Caco-2 (cell line): Measurements from ENCODE around the gene RLN3. TPM values are rescaled to one million over a fixed set of nuclear protein-coding genes. Genes with fewer than 3 reads are reported as not detected.

ENCODE experiments used
- BruUV-seq: library from RNA; stranded (reverse); fragments of 400-500 nt; replicated peaks from 2 replicates; lab custom pipeline; 2021; lab: Mats Ljungman, UMichigan
- CTCF ChIA-PET: fragments of 300-600 bp; sonication (Branson Sonifier 250); formaldehyde crosslinking; loops from one replicate; lab custom pipeline; 2022; ENCODE audit warnings: antibody characterized with exemption; lab: Charles Lee
- POLR2A ChIA-PET: fragments of 300-600 bp; sonication (Branson Sonifier 250); formaldehyde crosslinking; loops from one replicate; lab custom pipeline; 2022; ENCODE audit warnings: antibody characterized with exemption; lab: Charles Lee
- DNase-seq, 2 experiments: peaks; one replicate each; pipeline versions ENCODE4 v3.0.0 to v3.0.0-alpha.2; 2020 to 2022
- H3K27me3 ChIP-seq: replicated peaks from 2 replicates; pipeline ENCODE4 v1.6.0; 2011; ENCODE audit warnings: low read length; ENCODE audit not compliant: control insufficient read depth, insufficient read depth
- H3K36me3 ChIP-seq: 2 replicates; pipeline ENCODE4 v1.5.1; 2011; ENCODE audit warnings: low read length; ENCODE audit not compliant: control insufficient read depth, insufficient read depth
- H3K4me1 ChIP-seq: fragments of 250-450 bp; sonication (Bioruptor Pico); 2 replicates; pipeline ENCODE4 v1.5.1; 2020; ENCODE audit warnings: mild to moderate bottlenecking
- H3K4me3 ChIP-seq: 2 replicates; pipeline ENCODE4 v1.5.1; 2011; ENCODE audit warnings: low read depth, mild to moderate bottlenecking, control low read depth, low read length
- H3K9me3 ChIP-seq: fragments of 250-450 bp; sonication (Bioruptor Pico); 2 replicates; pipeline ENCODE4 v1.5.1; 2020; ENCODE audit warnings: mild to moderate bottlenecking, moderate library complexity
- H3K27ac Mint-ChIP-seq: one replicate; pipeline ENCODE4 v1.8.0; 2022; ENCODE audit warnings: mixed read lengths; ENCODE audit not compliant: unreplicated experiment
- H3K27me3 Mint-ChIP-seq: one replicate; pipeline ENCODE4 v1.8.0; 2022; ENCODE audit warnings: mixed read lengths; ENCODE audit not compliant: insufficient read depth, unreplicated experiment
- H3K36me3 Mint-ChIP-seq: one replicate; pipeline ENCODE4 v1.8.0; 2022; ENCODE audit warnings: mild to moderate bottlenecking, mixed read lengths; ENCODE audit not compliant: insufficient read depth, unreplicated experiment
- H3K4me1 Mint-ChIP-seq: one replicate; pipeline ENCODE4 v1.8.0; 2022; ENCODE audit warnings: low read depth, mixed read lengths; ENCODE audit not compliant: unreplicated experiment
- H3K4me3 Mint-ChIP-seq: one replicate; pipeline ENCODE4 v1.8.0; 2022; ENCODE audit warnings: mild to moderate bottlenecking, moderate library complexity, mixed read lengths; ENCODE audit not compliant: unreplicated experiment
- H3K9me3 Mint-ChIP-seq: one replicate; pipeline ENCODE4 v1.8.0; 2022; ENCODE audit warnings: mixed read lengths; ENCODE audit not compliant: unreplicated experiment
- intact Hi-C: fragments of 100-400 bp; cut with micrococcal nuclease; formaldehyde crosslinking; loops from one replicate; pipeline ENCODE4 v1.10.0; 2022; ENCODE audit not compliant: unreplicated experiment
- total RNA-seq: library from RNA; stranded (reverse); gene quantifications from 2 replicates; pipeline ENCODE4 v1.2.3, GENCODE V29; 2022
- TF ChIP-seq, protein P1 (sequence below), 2 experiments: fragments of 200-600 bp in 1 of 2; IDR thresholded peaks; 1 replicate in 1 of 2; 2 replicates in 1 of 2; pipeline versions ENCODE4 v1.5.1 to v1.8.0; 2011 to 2022; ENCODE audit warnings: antibody characterized with exemption in 1 of 2, control low read depth in 1 of 2, inconsistent platforms in 1 of 2, low read depth in 1 of 2, low read length in 1 of 2, mild to moderate bottlenecking in 1 of 2, moderate library complexity in 1 of 2; ENCODE audit not compliant: insufficient read depth in 1 of 2, severe bottlenecking in 1 of 2, unreplicated experiment in 1 of 2

RLN3 gene
- total RNA-seq, 1 experiment from 2014 or later, result not detected

DNA sequence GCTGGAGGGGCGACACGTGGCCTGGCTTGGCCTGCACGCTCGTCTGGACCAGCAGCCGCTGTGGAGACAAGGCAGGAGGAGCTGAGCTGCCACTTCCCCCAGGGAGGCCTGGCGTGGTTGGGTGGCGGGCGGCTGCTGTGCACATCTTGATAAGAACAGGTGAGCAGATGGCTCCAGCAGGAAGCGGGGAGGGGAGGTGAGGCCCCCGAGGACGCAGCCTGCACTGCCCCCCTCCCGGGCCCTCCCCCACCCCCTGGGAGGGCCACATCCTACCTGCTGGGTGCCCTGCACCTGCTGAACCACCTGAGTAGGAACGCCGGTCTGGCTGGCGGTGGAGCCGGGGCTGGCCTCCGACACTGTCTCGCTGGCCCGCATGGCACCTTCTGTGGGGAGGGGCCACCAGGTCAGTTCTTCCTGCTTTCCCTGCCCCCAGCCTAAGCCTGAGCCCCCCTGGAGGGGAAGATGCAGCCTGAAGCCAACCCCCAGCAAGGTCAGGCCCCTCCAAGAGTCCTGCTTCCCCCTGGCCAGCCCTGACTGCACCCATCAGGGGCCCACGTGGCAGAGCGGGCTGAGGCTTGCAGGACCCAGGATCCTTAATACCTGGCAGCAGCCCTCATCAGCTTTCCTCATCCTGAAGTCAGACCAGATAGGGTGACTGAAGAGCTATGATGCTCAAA is 44.6 kb upstream of the RLN3 start:
- no peak for DNase-seq
- Histone ChIP-seq H3K36me3 (no peaks in the 10 kb centered on the region; the same call in 1 of the 2 replicates), H3K9me3 (no peaks in the 10 kb centered on the region), H3K4me3 (no peak overlapping the region), H3K4me1 (peaks cover 6% of the 10 kb centered on the region; the same call in 1 of the 2 replicates), H3K27me3 (no peaks in the 10 kb centered on the region)
- Mint-ChIP-seq H3K27ac (no peak overlapping the region), H3K4me1 (no peaks in the 10 kb centered on the region), H3K36me3 (peaks cover 9% of the 10 kb centered on the region), H3K4me3 (no peak overlapping the region), H3K9me3 (no peaks in the 10 kb centered on the region), H3K27me3 (no peaks in the 10 kb centered on the region)
- ChIA-PET CTCF (no interaction called here), POLR2A (no interaction called here)
- TF ChIP-seq, protein P1, sequence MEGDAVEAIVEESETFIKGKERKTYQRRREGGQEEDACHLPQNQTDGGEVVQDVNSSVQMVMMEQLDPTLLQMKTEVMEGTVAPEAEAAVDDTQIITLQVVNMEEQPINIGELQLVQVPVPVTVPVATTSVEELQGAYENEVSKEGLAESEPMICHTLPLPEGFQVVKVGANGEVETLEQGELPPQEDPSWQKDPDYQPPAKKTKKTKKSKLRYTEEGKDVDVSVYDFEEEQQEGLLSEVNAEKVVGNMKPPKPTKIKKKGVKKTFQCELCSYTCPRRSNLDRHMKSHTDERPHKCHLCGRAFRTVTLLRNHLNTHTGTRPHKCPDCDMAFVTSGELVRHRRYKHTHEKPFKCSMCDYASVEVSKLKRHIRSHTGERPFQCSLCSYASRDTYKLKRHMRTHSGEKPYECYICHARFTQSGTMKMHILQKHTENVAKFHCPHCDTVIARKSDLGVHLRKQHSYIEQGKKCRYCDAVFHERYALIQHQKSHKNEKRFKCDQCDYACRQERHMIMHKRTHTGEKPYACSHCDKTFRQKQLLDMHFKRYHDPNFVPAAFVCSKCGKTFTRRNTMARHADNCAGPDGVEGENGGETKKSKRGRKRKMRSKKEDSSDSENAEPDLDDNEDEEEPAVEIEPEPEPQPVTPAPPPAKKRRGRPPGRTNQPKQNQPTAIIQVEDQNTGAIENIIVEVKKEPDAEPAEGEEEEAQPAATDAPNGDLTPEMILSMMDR (IDR thresholded peaks at IDR 0.05; ENCODE audit: insufficient read depth in 1 of 2, low read depth in 1 of 2, low read length in 1 of 2, severe bottlenecking in 1 of 2, unreplicated experiment in 1 of 2), result no peak
- no TSS peak for BruUV-seq
- intact Hi-C loops, result no loop called here

DNA sequence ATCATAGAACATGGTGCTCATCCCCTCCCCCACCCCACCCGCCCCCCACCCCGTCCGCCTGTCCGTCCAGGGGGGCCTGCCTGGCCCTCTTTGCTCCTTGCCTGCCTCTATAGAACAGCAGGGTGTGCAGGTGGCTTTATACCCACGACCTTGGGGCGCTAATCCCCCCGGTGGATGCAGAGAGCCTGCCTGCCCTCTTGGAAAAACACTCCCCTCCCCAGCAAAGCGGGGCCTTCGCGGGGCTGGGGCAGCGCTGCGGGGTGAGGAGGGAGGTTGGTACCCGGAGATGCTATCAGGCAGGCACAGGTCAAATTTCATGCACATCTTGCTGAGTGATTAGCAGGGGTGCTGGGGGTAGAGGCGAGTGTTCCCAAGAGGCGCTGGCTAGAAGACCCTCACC is 43.8 kb upstream of the RLN3 start:
- H3K9me3 ChIP-seq, result no peaks in the 10 kb centered on the region
- no peak overlapping the region for H3K4me3 Mint-ChIP-seq
- no peak overlapping the region for H3K4me3 ChIP-seq
- no peaks in the 10 kb centered on the region for H3K27me3 ChIP-seq
- POLR2A ChIA-PET, result no interaction called here
- no peak for DNase-seq
- H3K36me3 Mint-ChIP-seq, result peaks cover 15% of the 10 kb centered on the region
- no peaks in the 10 kb centered on the region for H3K27me3 Mint-ChIP-seq
- TF ChIP-seq, protein P1 (IDR thresholded peaks at IDR 0.05; ENCODE audit: insufficient read depth in 1 of 2, low read depth in 1 of 2, low read length in 1 of 2, severe bottlenecking in 1 of 2, unreplicated experiment in 1 of 2), result no peak
- peaks cover 4% of the 10 kb centered on the region for H3K4me1 Mint-ChIP-seq
- H3K36me3 ChIP-seq, result no peaks in the 10 kb centered on the region; the same call in 1 of the 2 replicates
- intact Hi-C loops, result no loop called here
- BruUV-seq, result no TSS peak
- peaks cover 6% of the 10 kb centered on the region; the same call in 1 of the 2 replicates for H3K4me1 ChIP-seq
- CTCF ChIA-PET, result no interaction called here
- H3K27ac Mint-ChIP-seq, result no peak overlapping the region
- H3K9me3 Mint-ChIP-seq, result no peaks in the 10 kb centered on the region

DNA sequence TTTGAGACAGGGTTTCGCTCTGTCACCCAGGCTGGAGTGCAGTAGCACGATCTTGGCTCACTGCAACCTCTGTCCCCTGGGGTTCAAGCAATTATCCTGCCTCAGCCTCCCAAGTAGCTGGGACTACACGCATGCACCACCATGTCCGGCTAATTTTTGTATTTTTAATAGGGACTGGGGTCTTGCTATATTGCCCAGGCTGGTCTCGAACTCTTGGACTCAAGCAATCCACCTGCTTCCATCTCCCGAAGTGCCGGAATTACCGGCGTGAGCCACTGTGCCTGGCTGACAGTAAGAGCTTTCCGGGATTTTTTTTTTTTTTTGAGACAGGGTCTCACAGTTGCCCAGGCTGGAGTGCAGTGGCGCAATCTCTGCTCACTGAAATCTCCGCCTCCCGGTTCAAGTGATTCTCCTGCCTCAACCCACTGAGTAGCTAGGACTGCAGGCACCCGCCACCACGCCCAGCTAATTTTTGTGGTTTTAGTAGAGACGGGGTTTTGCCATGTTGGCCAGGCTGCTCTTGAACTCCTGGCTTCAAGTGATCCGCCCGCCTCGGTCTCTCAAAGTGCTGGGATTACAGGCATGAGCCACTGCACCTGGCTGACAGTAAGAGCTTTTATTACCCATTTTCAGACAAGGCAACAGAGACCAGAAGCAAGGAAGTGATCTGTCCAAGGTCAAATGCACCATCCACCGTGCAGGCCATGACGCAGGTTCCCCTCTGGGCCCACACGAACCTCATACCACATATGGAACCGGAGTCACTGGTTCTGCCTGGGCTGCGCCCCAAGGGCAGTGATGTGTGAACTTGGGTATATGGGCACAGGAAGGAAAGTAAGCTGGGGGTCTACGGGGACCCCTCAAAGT is 42.8 kb upstream of the RLN3 start:
- no peaks in the 10 kb centered on the region for H3K9me3 Mint-ChIP-seq
- peak overlapping the region; percentile 77 for H3K27ac Mint-ChIP-seq
- ChIA-PET CTCF (no interaction called here), POLR2A (interaction anchor here (0.6 kb wide), 1 partner anchor 57 kb away, joined by 4 read pairs; no protein-coding TSS in a partner anchor)
- no peak overlapping the region for H3K4me3 ChIP-seq
- intact Hi-C loops, result no loop called here
- no peaks in the 10 kb centered on the region for H3K9me3 ChIP-seq
- H3K4me1 Mint-ChIP-seq, result peaks cover 10% of the 10 kb centered on the region
- H3K36me3 ChIP-seq, result no peaks in the 10 kb centered on the region; the same call in 1 of the 2 replicates
- H3K36me3 Mint-ChIP-seq, result peaks cover 15% of the 10 kb centered on the region
- no TSS peak for BruUV-seq
- no peaks in the 10 kb centered on the region for H3K4me1 ChIP-seq
- no peaks in the 10 kb centered on the region for H3K27me3 Mint-ChIP-seq
- no peaks in the 10 kb centered on the region for H3K27me3 ChIP-seq
- no peak for DNase-seq
- no peak overlapping the region for H3K4me3 Mint-ChIP-seq
- TF ChIP-seq, protein P1 (IDR thresholded peaks at IDR 0.05; ENCODE audit: insufficient read depth in 1 of 2, low read depth in 1 of 2, low read length in 1 of 2, severe bottlenecking in 1 of 2, unreplicated experiment in 1 of 2), result no peak
